SJCRH30 (cell line): ENCODE measurements around the gene FIBIN. TPM values are rescaled to one million over a fixed set of nuclear protein-coding genes. Genes with fewer than 3 reads are reported as not detected.
A peak's percentile ranks its signal among the peaks of the same experiment; 100 is the strongest.

ENCODE experiments used
- DNase-seq, 2 experiments: peaks; one replicate each; pipeline ENCODE4 v3.0.0-alpha.2; 2015 to 2020
- H3K27ac ChIP-seq: fragments of 250-450 bp; sonication (Bioruptor Pico); 2 replicates; pipeline ENCODE4 v1.5.1; 2020; ENCODE audit warnings: mild to moderate bottlenecking, moderate library complexity
- H3K27me3 ChIP-seq: fragments of 250-450 bp; sonication (Bioruptor Pico); 2 replicates; pipeline ENCODE4 v1.5.1; 2020; ENCODE audit warnings: mild to moderate bottlenecking, moderate library complexity
- H3K36me3 ChIP-seq: fragments of 250-450 bp; sonication (Bioruptor Pico); 2 replicates; pipeline ENCODE4 v1.5.1; 2020; ENCODE audit warnings: mild to moderate bottlenecking, moderate library complexity
- H3K4me1 ChIP-seq: fragments of 250-450 bp; sonication (Bioruptor Pico); 2 replicates; pipeline ENCODE4 v1.5.1; 2020; ENCODE audit warnings: mild to moderate bottlenecking, moderate library complexity
- H3K4me3 ChIP-seq: fragments of 250-450 bp; sonication (Bioruptor Pico); 2 replicates; pipeline ENCODE4 v1.5.1; 2020; ENCODE audit warnings: mild to moderate bottlenecking, moderate library complexity
- H3K9me3 ChIP-seq: fragments of 250-450 bp; sonication (Bioruptor Pico); replicated peaks from 2 replicates; pipeline ENCODE4 v1.5.1; 2020; ENCODE audit warnings: mild to moderate bottlenecking, moderate library complexity
- total RNA-seq: library from RNA; depleted of rRNA; stranded (reverse); fragments of >200 nt; shearing (Covaris generic); gene quantifications from 2 replicates; pipeline ENCODE4 v1.2.3, GENCODE V29; 2014; rRNA removed

FIBIN gene
- total RNA-seq = 0.15 and 0.36 TPM in 2 replicates

GRCh38 chr11:26993965-26994457 lies at the start of gene FIBIN:
Gene FIBIN (plus strand): TSS chr11:26994112. CDS start chr11:26994527, 415 bp downstream.
- DNase-seq = peak; percentile 41 to 74
- Histone ChIP-seq H3K27me3 (peaks cover 11% of the 10 kb centered on the region; the same call in 1 of the 2 replicates), H3K27ac (no peak within 1 kb of the TSS)

GRCh38 chr11:26944866-26945664 lies 48.8 kb upstream of the FIBIN start:
- no peaks in the 10 kb centered on the region for H3K36me3 ChIP-seq
- H3K4me1 ChIP-seq = no peaks in the 10 kb centered on the region
- DNase-seq = no peak
- no peak overlapping the region for H3K4me3 ChIP-seq
- H3K27me3 ChIP-seq = no peaks in the 10 kb centered on the region
- H3K9me3 ChIP-seq = no peaks in the 10 kb centered on the region
- H3K27ac ChIP-seq = no peak overlapping the region

More at GRCh38 chr11:26993965-26994457, at the start of gene FIBIN:
- Histone ChIP-seq H3K36me3 (no peaks in the 10 kb centered on the region), H3K4me1 (0 out of 2 replicates have a peak, but pooled peaks cover 3% of the 10 kb centered on the region), H3K4me3 (peak within 1 kb of the TSS; percentile 49), H3K9me3 (no peaks in the 10 kb centered on the region)

DNA sequence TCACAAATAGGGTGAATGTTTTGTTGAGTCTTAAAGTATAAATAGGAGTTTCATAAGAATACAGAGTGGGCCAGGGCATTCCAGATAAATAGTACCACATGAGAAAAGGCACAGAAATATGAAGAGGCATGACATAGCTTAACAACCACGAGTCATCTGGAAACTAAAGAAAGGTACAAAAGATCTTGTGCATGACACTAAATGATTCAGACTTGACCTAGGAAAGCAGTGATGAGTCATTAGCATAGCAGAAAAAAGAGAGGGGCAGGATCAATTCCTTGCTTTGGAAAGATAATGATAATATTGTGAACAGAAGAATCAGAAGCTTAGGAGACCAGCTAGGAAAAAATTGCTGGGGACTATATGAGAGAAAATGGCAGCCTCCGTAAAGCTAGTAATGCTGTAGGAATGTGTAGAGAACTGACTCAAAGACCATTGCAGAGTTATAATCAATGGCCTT lies 47.6 kb upstream of the FIBIN start:
- H3K27ac ChIP-seq = no peak overlapping the region
- no peak overlapping the region for H3K4me3 ChIP-seq
- H3K9me3 ChIP-seq = no peaks in the 10 kb centered on the region
- DNase-seq = no peak
- no peaks in the 10 kb centered on the region for H3K36me3 ChIP-seq
- H3K27me3 ChIP-seq = no peaks in the 10 kb centered on the region
- H3K4me1 ChIP-seq = peaks cover 1% of the 10 kb centered on the region

DNA sequence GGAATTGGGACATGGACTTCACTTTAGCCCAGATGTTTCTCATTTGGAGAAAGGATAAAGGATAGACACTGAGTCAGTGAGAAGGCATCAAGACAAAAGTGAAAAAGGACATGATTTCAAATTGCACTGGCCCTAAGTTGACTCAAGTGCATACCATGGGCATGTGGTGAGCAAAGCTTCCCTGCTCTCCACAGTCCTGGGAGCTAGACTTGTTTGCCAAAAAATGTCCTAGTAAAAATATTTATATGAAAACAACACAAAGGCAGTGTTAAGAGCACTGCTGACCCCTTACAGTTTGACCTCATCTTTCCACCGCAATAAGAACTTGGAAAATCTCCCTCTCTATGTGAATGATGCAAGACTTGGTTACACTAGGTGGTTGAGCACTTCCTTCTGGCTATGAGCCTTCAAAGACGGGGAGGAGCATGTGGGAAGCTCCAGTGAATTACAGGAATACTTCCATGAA lies 46.5 kb upstream of the FIBIN start:
- Histone ChIP-seq H3K9me3 (no peaks in the 10 kb centered on the region), H3K27me3 (no peaks in the 10 kb centered on the region), H3K4me3 (no peak overlapping the region), H3K36me3 (no peaks in the 10 kb centered on the region), H3K27ac (no peak overlapping the region), H3K4me1 (peaks cover 5% of the 10 kb centered on the region)
- DNase-seq = no peak

- Histone ChIP-seq H3K4me1 (peaks cover 9% of the 10 kb centered on the region), H3K4me3 (no peak overlapping the region), H3K36me3 (no peaks in the 10 kb centered on the region), H3K27me3 (no peaks in the 10 kb centered on the region), H3K27ac (no peak overlapping the region), H3K9me3 (no peaks in the 10 kb centered on the region)
- no peak for DNase-seq
Observed at GRCh38 chr11:26947904-26948639, 45.8 kb upstream of the FIBIN start.

DNA sequence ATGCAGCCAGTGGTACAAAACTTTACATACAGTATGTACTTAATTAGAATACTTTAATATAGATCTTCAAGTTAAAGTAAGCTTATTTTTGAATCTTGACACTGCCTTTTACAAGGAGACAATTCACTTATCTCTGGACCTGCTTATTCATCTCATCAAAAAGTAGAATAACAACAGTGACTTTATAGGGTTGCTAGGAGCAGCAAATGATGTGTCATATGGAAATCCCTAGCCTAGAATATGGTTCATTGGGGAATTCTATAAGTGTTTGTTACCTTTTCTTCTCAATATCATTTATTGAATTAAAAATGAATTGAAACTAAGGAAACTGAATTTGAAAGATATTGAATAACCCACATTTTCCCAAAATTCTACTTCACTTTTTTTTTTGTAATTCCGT lies 45.0 kb upstream of the FIBIN start:
- no peak overlapping the region for H3K4me3 ChIP-seq
- peaks cover 9% of the 10 kb centered on the region for H3K4me1 ChIP-seq
- H3K9me3 ChIP-seq = no peaks in the 10 kb centered on the region
- no peaks in the 10 kb centered on the region for H3K27me3 ChIP-seq
- H3K36me3 ChIP-seq = no peaks in the 10 kb centered on the region
- no peak for DNase-seq
- no peak overlapping the region for H3K27ac ChIP-seq

GRCh38 chr11:26949846-26950245 lies 44.1 kb upstream of the FIBIN start:
- no peaks in the 10 kb centered on the region for H3K27me3 ChIP-seq
- no peaks in the 10 kb centered on the region for H3K36me3 ChIP-seq
- H3K4me1 ChIP-seq = peaks cover 9% of the 10 kb centered on the region
- H3K9me3 ChIP-seq = no peaks in the 10 kb centered on the region
- H3K27ac ChIP-seq = no peak overlapping the region
- H3K4me3 ChIP-seq = no peak overlapping the region
- no peak for DNase-seq

- peaks cover 9% of the 10 kb centered on the region for H3K4me1 ChIP-seq
- H3K9me3 ChIP-seq = no peaks in the 10 kb centered on the region
- no peak overlapping the region for H3K27ac ChIP-seq
- H3K27me3 ChIP-seq = no peaks in the 10 kb centered on the region
- DNase-seq = no peak
- no peak overlapping the region for H3K4me3 ChIP-seq
- no peaks in the 10 kb centered on the region for H3K36me3 ChIP-seq
Observed at GRCh38 chr11:26950260-26950719, 43.6 kb upstream of the FIBIN start.

DNA sequence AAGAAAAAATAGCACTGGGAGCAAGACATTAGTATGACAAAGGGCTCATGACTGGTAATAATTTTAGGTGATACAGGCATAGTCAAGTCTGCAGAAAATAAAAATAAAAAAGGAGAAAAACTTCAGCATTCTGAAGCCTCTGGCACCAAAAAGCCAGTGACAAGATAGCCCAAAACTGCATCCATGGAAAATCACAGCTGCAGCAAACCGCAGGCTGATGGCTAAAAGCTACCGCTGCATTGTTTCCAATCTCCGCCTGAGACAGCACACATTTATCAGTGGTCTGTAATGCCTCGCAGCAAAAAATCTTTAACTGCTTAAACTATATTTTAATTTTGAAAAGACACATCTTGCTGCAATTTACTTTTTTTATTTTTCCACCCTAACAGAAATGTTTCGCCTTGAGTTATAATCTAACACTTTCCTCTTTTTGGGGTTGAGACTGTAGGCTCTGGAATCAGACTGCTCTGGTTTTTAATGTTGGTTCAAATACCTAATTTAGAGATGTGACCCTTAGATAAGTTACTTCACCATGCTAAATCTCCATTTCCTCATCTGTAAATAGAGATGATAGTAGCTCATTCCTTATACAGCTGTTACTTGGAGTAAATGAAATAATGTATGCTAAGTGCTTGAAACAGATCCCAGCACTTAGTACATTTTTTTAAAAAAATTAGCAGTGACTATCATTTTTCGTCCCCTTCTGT lies 42.0 kb upstream of the FIBIN start:
- peak overlapping the region; percentile 66 for H3K27ac ChIP-seq
- peak; percentile 45 to 68 for DNase-seq
- H3K27me3 ChIP-seq = no peaks in the 10 kb centered on the region
- peaks cover 9% of the 10 kb centered on the region for H3K4me1 ChIP-seq
- H3K36me3 ChIP-seq = no peaks in the 10 kb centered on the region
- H3K9me3 ChIP-seq = no peaks in the 10 kb centered on the region
- no peak overlapping the region for H3K4me3 ChIP-seq

DNA sequence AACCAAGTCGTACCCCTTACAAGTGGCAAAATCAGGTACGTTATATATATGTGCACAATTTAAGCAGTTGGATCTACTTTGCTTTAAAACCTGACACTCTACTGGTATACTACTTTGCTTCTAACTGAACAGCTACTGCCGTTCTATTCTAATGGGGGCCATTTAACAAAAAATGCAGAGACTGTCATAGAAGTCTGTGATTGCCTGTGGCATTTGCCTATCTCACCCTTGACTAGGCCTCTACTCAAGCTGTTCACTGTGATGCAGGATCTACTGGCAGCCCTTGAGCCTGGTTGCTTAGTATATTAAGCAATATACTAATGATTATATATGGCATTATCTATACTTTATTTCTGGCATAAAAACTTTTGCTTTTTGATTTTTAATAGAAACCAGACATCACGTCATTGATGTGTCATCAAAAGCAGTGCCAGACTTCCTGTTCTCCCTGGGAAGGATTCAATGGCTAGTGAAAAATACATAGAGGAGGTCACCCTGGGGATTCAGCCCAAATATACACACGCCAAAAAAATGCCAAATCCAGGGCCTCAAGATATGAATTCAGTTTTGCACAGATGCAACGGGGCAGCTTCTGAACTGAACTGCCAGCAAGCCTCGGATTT lies 40.0 kb upstream of the FIBIN start:
- DNase-seq = no peak
- Histone ChIP-seq H3K36me3 (no peaks in the 10 kb centered on the region), H3K4me1 (peaks cover 9% of the 10 kb centered on the region), H3K27ac (no peak overlapping the region), H3K4me3 (no peak overlapping the region), H3K9me3 (no peaks in the 10 kb centered on the region), H3K27me3 (no peaks in the 10 kb centered on the region)

- no peak overlapping the region for H3K4me3 ChIP-seq
- no peaks in the 10 kb centered on the region for H3K4me1 ChIP-seq
- peak in 1 of 2 experiments; percentile 32 for DNase-seq
- H3K27ac ChIP-seq = no peak overlapping the region
- no peaks in the 10 kb centered on the region for H3K27me3 ChIP-seq
- no peaks in the 10 kb centered on the region; the same call in 1 of the 2 replicates for H3K9me3 ChIP-seq
- H3K36me3 ChIP-seq = no peaks in the 10 kb centered on the region
Observed at GRCh38 chr11:26958005-26958701, 35.8 kb upstream of the FIBIN start.

- Histone ChIP-seq H3K9me3 (no peaks in the 10 kb centered on the region; the same call in 1 of the 2 replicates), H3K4me1 (no peaks in the 10 kb centered on the region), H3K27me3 (no peaks in the 10 kb centered on the region), H3K36me3 (no peaks in the 10 kb centered on the region), H3K27ac (no peak overlapping the region), H3K4me3 (no peak overlapping the region)
- DNase-seq = no peak
Observed at GRCh38 chr11:26958702-26959049, 35.2 kb upstream of the FIBIN start.

DNA sequence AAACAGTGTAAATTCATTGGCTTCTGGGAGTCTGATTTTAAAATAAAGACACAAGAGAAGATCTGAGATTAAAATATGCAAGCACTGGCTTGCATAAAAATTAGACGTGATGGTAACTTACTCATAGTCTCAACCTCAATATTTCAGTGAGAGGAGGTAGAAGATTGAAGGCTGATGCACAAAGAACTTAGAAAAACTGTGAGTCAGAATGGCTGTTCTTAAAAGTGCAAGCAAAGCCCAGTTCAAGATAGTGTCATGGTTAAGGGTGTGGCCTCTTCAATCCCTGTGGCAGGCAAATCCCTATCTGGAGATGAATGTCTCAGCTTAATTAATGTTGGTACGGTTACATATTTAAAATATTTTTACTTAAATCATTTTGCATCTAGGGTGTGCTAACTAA lies 33.6 kb upstream of the FIBIN start:
- Histone ChIP-seq H3K27me3 (no peaks in the 10 kb centered on the region), H3K27ac (no peak overlapping the region), H3K4me3 (no peak overlapping the region), H3K4me1 (no peaks in the 10 kb centered on the region), H3K9me3 (no peaks in the 10 kb centered on the region; the same call in 1 of the 2 replicates), H3K36me3 (no peaks in the 10 kb centered on the region)
- no peak for DNase-seq

GRCh38 chr11:26963764-26964163 lies 30.1 kb upstream of the FIBIN start:
- Histone ChIP-seq H3K4me1 (no peaks in the 10 kb centered on the region), H3K27me3 (no peaks in the 10 kb centered on the region), H3K27ac (no peak overlapping the region), H3K4me3 (no peak overlapping the region), H3K36me3 (no peaks in the 10 kb centered on the region), H3K9me3 (no peaks in the 10 kb centered on the region; the same call in 1 of the 2 replicates)
- DNase-seq = no peak
